Measurements from ENCODE around the gene GDI1.
A peak's percentile ranks its signal among the peaks of the same experiment; 100 is the strongest.

GDI1 gene

GRCh38 chrX:154409222-154409871, 27.6 kb upstream of the GDI1 start, which contains the start of gene DNASE1L1:
DNASE1L1 (minus strand) TSS chrX:154409254; CDS start chrX:154405568, 3,686 bp downstream.
- no peak for DNase-seq

GRCh38 chrX:154411981-154412340, 25.0 kb upstream of the GDI1 start:
- DNase-seq = no peak

GRCh38 chrX:154412468-154412867, 24.5 kb upstream of the GDI1 start:
- DNase-seq = no peak

GRCh38 chrX:154413142-154413541, 23.8 kb upstream of the GDI1 start:
- no peak for DNase-seq

- no peak for DNase-seq
These were observed 19.8 kb upstream of the GDI1 start for GRCh38 chrX:154417157-154417556.

- DNase-seq = no peak
These were observed 17.8 kb upstream of the GDI1 start for GRCh38 chrX:154419189-154419588.

GRCh38 chrX:154419688-154420401, 17.1 kb upstream of the GDI1 start:
- DNase-seq = no peak

- DNase-seq = no peak
These were observed 16.6 kb upstream of the GDI1 start for GRCh38 chrX:154420402-154420756.

GRCh38 chrX:154426916-154427770, 9.8 kb upstream of the GDI1 start:
- no peak for DNase-seq

- peak; percentile 14 for DNase-seq
These were observed 8.5 kb upstream of the GDI1 start, which contains the start of gene ATP6AP1 for GRCh38 chrX:154428176-154429171. ATP6AP1 (plus strand) TSS chrX:154428677; CDS start chrX:154428693, 16 bp downstream.

- DNase-seq = no peak
These were observed 7.2 kb upstream of the GDI1 start for GRCh38 chrX:154429711-154430110.

- no peak for DNase-seq
These were observed 6.5 kb upstream of the GDI1 start for GRCh38 chrX:154430479-154430878.

- DNase-seq = no peak
These were observed 6.0 kb upstream of the GDI1 start for GRCh38 chrX:154430916-154431315.

GRCh38 chrX:154431341-154431740, 5.6 kb upstream of the GDI1 start:
- no peak for DNase-seq

- no peak for DNase-seq
These were observed 4.7 kb upstream of the GDI1 start for GRCh38 chrX:154432210-154432609.

GRCh38 chrX:154433605-154434004, 3.3 kb upstream of the GDI1 start:
- DNase-seq = no peak

GRCh38 chrX:154434394-154435168, 2.4 kb upstream of the GDI1 start:
- no peak for DNase-seq

- no peak for DNase-seq
These were observed 1.7 kb upstream of the GDI1 start for GRCh38 chrX:154435171-154435733.

- DNase-seq = no peak
These were observed 476 bp upstream of the GDI1 start for GRCh38 chrX:154436374-154436982.

- no peak for DNase-seq
These were observed 1.3 kb downstream of the GDI1 start for GRCh38 chrX:154437971-154438893.

All from cortex of kidney (tissue), 1 donor.